Stimulated activated CD4-positive, alpha-beta T cell treated with anti-CD3 and anti-CD28 coated beads, TNF-alpha, amount 100 ng/mL, for 1 hour (primary cell): ENCODE data around the gene TRAF4.
A peak's percentile ranks its signal among the peaks of the same experiment; 100 is the strongest.

Experiments
- DNase-seq, 3 donors: peaks; one replicate each; pipeline ENCODE4 v3.0.0-alpha.2; 2020; ENCODE audit warnings: low read depth in 3 of 3, low spot score in 1 of 3

The TRAF4 gene, protein sequence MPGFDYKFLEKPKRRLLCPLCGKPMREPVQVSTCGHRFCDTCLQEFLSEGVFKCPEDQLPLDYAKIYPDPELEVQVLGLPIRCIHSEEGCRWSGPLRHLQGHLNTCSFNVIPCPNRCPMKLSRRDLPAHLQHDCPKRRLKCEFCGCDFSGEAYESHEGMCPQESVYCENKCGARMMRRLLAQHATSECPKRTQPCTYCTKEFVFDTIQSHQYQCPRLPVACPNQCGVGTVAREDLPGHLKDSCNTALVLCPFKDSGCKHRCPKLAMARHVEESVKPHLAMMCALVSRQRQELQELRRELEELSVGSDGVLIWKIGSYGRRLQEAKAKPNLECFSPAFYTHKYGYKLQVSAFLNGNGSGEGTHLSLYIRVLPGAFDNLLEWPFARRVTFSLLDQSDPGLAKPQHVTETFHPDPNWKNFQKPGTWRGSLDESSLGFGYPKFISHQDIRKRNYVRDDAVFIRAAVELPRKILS

DNA sequence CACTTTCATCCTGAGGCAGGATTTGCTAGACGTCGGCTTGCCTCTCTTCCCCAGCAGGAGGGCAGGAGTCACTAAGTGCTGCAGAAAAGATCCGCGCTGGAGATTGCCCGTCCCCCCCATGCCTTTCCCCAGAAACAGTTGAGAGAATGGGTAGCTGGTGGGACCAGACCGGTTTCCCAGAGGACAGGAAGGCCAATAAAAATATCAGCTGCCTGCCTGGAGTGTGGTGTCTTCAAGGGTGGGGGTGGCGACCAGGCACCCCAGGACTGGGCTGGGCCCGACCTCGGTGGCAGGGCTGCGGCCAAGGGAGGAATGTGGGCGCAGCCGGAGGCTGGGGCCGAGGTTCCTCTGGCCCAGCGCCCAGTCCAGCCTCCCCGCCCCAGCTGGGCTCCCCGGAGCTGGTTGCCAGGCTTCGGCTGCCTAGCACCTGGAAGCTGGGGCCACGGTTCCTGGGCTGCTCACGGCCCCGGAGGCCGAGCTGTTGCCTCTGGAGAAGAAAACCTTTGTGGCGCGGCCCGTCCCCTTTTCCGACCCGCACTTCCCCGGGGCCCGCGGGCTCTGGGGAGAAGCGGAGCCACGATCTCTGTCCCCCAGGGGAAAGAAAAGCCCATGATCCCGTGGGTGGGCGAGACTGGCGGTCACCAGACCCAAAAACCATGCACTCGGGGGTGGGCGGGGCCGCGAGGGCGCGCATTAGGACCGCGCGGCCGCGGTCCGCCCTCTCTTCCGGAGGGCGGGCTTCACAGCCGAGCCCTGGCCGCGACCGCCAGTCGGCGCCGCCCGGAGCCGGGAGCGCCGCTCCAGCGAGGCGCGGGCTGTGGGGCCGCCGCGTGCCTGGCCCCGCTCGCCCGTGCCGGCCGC, at the start of gene TRAF4:
TRAF4 (plus strand) TSS at position 769 of the 861 bp plus-strand sequence. CDS start 102 bp downstream, outside the sequence.
- peak in 1 of 3 donors; percentile 70 for DNase-seq

DNA sequence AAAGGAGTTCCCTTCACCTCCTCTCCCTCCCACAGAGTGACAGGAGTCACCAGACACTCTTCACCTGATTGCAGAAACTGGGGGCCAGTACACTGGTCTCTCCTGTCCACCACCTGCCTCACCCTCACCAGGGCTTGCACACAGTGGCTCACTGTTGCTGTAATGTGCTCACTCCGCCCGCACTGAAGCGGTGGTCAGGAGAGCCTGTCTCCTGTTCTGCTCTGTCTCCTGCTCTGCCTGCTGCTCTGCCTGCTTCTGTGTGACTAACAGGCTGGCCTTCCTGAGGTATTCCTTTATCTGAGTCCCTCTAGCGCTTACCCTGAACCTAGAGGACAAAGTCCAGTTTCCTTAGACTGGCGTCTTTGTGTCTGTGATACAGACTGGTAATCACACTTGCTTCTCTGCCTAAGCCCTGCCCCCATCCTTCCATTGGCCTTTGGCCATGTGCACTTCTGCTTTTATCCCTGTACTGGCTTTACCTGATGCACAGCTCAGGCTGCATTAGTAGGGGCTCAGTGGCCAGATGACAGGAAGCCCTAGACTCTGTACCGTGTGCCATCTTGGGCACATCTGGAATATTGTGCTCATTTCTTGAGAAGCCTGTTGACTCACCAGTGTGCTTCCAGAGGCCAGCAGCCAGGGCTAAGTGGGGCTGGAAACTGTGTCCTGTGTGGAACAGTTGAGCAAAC, 45.4 kb upstream of the TRAF4 start:
- no peak for DNase-seq

DNA sequence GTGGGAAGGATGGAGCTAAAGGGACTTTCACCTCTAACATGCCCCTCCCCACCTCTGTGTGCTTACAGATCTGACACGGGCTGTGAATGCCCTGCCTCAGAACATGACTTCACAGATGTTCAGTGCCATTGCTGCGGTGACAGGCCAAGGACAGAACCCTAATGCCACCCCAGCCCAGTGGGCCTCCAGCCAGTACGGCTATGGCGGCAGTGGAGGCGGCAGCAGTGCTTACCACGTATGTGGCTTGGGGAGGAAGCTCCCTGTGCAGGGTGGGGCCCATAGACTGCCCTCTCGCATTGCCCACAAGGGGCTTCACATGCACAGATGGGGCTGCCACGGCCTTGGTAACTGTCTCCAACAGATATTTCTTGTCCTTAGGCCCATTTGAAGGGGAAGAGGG, 43.5 kb upstream of the TRAF4 start:
- no peak for DNase-seq

DNA sequence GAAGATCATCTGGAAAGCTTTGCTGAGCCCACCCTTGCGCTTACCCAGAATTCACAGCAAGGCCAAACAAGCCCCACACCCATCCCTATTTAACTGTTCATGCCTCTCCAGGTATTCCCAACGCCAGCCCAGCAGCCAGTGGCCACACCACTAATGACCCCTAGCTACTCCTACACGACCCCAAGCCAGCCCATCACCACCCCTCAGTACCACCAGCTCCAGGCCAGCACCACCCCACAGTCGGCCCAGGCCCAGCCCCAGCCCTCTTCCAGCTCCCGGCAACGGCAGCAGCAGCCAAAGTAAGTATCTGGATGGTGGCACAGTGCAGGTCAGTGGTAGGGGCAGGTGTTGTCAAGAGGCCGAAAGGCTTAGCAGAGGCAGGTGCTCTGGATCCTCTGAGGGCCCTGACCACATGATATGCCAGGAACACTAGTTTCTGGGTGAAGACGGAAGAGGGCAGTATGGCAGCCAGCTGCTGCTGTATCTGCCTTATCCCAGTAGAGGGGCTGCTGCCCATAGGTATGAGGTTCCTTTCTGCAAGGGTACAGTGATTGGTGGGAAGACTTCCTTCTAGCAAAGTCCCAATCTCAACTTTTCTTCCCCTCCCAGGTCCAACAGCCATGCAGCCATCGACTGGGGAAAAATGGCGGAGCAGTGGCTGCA, 42.9 kb upstream of the TRAF4 start:
- no peak for DNase-seq

DNA sequence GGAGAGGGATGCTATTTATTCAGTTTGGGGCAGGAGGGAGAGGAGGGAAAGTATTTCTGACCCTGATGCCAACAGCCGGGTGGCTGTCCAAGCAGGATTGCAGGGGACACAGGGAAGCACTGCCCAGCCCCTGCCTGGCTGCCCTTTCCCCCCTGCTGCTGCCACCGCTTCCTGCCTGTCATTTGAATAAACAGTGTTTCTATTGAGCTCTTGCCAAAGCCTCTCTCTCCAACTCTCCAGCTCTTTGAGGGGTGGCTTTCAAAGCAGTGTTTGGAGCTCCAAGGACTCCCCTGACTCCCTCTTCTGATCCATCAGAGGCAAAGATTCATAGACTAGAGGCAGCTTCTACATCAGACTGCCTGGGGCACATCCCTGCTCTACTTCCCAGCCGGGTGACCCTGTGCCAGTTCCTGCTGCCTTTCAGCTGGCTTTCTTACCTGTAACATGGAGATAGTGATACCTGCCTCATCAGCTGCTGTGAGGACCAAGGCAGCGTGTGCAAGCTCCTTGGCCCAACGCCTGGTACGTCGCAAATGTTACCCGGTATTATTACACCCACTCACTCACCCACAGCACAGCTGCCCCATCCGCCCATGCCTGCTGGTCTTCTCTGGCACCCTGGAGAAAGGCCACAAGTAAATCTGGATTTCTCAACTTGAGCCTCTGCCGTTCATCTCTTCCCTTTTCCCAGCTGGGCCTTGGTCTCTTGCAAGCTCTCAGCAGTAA, 41.6 kb upstream of the TRAF4 start:
- no peak for DNase-seq

DNA sequence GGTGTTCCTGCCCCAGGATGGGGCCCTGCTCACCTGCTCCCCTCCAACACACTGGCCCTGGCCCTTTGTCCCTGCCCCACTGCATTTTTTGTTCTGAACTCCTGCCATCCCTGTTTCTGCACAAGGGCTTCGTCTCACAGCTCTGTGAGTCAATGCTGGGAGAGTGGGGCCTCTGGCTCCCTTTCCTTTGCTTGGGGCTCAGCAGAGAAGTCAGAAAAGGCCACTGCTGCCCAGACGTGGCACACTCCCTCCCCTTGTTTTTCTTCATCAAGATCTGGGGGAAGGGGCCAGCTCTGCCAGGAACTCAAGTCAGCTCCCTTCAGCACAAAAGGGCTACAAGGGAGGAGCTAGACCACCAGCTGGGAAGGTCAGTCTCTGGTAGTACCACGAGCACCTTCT, 41.1 kb upstream of the TRAF4 start:
- DNase-seq: no peak

DNA sequence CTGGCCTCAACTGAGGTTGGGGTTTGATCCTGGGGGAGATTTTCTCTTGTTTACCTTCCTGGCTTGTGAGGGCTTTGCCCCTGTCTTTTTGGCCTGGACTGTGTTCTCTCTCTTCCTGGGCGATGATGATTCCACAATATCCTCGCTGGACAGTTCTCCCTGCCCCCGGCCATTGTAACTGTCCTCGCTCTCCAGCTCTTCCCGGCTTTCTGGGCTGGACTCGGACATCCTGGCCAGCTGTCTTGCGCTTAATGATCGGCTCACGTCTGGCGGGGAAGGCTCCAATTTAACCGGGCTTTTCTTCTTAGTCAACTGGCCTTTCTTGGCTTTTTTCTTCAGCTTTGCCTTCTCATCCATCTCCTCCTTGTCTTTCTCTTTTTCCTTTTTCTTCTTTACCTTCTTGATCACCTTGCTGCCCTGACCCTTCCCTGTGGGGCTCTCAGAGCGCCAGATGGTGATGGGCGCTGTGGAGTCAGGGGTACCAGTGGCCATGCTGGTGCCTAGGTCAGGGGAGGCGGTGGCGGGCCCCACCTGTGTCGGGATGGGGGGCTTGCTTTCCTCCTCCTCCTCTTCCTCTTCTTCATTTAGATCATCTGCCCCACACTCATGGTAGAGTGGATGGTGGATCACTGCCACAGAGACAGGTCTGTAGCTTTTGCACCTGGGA, 40.1 kb upstream of the TRAF4 start:
- DNase-seq: no peak

DNA sequence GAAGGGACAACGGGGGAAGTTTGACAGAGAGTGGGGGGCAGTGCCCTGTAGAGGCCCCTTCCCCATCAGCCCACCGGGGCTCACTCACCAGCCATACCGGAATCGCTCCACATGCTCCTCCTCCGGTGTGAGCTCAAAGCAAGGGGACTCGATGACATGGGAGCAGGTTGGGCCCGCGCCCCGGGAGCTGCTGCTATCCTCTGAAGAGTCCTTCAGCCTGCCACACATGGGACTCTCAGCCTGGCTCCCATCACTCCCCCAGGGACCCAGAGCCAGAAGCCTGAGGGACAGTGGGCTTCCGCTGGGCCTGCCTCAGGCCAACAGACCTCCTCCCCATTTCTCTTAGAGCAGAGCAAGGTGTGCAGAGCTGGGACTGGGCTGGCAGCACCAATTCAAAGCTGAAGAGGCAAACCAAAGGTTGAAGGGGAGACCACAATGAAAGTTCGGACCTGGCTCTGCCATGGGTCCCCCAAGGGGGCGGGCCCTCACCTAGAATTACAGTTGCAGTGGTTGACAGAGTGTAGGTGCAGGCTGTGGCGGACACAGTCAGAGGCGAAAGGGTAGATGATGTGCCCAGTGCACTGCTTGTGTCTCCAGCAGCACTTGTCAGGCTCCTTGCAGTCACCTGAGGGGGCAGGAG, 39.5 kb upstream of the TRAF4 start:
- DNase-seq: no peak

DNA sequence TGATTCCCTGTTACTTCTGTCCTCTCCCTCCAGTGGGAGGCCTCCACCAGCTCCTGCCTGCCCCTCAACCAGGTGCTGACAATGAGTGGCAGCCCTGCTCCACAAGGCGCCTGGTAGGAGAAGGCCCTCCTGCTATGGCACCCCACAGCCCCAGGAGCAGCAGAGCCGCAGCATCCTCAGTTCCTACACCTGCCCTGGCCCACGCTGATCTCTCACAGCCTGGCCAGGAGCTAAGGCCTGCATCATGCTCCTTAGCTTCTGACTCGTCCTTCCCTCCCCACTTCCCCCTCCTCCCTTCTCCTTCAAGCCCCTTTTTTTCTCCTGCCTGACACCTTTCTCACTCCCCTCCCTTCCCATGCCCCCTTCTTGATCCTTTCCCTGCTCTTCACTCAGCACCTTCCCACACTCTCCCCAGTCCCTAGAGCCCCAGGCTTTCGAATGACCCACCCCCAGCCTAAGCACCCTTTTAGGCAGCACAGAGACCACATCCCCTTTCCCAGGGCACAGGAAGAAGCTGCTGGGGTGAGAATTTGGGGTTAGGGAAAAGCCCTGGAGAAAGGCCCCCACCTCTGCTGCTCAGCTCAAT, 38.6 kb upstream of the TRAF4 start:
- no peak for DNase-seq

DNA sequence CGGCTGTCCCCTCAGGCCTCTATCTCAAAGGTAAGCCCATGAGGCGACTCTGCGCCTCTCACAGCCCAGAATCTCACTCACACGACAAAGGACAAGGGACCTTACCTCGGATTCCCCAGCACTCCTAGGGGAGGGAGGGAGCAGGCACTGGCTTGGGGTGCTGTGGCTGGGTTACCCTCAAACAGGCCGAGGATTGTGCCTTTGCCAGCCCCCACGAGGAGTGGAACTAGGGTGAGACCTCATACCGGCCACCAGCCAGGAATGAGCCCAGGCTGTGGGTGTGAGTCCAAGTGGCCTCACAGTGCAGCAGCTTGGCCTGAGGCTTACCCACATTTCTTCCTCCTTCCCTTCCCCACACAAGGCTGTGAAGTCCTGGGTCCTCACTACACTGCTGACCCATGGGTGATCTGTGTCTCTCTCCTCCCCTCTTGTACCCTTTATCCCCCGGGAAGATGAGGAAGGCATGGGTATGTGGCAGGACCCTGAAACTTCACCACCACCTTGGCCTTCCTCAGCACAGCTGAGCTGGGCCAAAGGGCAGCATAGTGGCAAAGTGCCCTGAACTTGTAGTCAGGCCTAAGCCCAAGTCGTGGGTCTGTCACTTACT, 38.0 kb upstream of the TRAF4 start:
- DNase-seq: no peak

DNA sequence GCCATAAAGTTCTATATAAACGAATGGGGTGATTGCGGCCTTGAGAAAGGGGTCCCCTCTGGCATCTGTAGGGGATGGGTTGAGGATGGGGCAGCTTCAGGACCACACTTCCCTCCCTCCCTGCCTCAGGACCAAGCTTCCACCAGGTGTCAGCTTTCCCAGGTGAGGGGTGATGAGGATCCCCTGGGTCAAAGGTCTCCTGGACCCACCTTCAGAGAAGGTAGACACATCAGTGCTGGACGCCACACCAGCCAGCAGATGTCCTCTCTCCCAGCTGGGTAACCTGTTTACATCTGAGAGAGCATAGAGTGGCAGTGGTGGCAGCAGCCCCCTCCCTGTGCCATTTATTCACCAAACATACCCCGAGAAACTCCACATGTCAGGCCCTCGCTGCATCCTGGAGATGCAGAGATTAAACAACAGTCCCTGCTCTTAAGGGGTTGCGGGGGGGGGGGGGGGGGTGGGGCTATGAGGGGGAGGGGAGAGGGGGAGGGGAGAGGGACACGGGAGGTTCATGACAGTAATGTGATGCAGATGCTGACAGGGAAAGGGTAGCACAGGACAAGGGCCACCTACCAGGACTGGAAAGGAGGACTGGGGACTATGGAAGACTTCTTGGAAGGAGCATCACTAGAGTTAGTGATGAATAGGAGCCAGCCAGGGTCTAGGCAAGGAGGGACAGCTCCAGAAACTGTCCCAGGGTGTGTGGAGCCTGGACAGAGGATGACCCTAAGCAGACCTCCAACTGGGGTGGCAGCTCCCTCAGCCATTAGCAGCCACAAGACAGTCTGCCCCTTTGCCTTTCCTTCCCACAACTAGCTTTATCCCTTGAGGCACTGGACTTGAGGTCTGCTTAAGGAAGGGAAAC, 37.1 kb upstream of the TRAF4 start:
- no peak for DNase-seq

DNA sequence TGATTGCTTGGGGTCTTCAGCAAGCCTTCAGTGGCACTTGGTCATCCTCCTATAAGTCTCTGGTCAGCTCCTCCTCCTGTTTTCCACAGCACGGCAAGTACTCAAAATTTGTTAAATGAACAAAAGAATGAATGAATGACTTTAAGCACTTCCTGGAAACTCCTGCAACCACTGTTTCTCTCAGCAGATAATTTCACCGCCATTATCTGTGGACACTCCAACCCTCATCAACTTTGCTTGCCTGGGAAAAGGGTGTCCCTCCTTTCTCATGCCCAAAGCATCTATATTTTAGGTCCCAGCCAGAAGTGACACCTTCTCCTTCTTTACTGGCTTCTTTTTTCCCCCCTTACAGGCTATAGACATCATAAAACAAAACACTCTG, 36.5 kb upstream of the TRAF4 start:
- no peak for DNase-seq

DNA sequence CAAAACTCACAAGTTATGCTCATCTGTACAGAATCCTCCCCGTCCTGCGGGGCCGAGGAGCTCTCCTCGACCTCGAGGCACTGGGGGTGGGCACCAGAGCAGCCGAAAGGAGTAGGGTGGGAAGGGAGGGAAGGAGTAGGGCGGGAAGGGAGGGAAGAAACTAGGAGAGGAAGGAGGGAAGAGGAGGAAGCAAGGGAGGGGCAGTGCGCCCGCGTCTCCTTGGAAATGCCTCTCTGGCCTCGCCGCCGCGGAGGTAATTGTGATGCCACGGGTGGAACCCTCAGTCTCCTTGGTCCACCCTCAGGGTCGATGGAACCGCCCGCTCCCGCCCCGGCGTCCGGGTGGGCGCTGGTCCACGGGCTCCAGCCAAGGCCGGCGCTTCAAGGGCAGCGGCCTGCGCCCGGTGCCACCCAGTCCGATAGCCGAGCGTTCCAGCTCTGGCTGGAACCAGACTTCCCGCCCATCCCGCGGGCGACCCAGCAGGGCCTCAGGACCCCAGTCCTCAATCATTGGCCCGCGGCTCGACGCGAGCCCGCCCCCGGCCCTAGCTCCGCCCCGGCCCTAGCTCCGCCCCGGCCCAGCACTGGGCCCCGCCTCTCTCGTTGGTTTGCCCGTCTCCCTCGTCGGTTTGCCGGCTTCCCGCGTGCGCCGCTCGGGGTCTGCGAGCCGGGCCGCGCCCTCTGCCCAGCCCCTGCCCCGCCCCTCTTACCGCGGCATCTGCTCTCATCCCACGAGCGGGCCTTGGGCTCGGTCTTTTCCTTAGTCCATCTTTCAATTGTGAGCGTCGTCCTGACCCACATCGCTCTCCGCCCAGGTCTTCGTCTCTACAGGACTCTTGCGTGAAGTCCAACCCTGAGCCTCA, 32.7 kb upstream of the TRAF4 start:
- peak; percentile 76 to 93 (median 80) for DNase-seq

DNA sequence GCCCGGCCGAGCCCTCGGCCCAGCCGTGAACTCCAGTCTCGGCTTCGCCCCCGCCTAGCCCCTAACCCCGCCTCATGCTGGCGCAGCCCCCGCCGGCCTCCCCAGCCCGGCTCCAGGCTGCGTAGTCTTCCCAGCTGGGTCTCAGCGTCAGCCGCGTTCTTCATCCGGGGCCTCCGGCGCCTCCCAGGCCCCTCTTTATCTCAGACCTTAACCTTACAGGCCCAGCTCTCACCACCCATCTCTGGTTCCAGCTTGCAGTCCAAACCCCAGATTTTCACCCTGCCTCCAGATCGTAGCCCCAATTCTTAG, 32.1 kb upstream of the TRAF4 start, which contains the start of gene PROCA1:
PROCA1 (minus strand) TSS at position 166 of the 309 bp plus-strand sequence. CDS start 228 bp downstream, outside the sequence.
- no peak for DNase-seq

DNA sequence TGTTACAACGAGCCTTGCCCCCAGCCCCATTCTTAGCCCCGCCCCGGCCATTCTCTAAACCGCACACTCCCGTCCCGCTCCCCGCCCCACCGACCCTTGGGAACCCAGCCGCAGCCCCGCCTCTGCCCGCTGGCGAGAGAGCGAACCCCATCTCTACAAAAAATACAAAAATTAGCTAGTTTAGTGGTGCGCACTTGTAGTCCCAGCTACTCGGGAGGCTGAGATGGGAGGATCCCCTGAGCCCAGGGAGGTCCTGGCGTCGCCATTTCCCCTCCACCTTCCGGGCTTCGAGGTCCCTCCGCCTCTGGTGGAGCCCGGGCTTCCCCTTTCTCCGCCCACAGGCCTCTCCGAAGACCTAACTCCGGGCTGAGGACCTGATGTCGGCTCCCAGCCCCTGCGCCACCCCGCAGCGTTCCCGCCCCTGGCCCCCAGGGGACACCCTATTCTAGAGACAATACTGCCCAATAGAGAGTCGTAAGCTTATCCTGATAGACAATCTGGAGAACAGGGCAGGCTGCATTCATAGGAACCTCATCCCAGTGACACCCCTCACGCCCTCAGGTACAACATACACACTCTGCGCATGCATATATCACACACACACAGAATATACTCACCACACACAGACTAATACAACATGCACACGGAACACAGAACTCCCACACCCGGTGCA, 31.6 kb upstream of the TRAF4 start:
- peak in 2 of 3 donors; percentile 37 to 57 for DNase-seq
